Renal cortical epithelial cell (primary cell): Measurements from ENCODE around the gene BRD3OS. TPM values are rescaled to one million over a fixed set of nuclear protein-coding genes. Genes with fewer than 3 reads are reported as not detected.
"Not testable (repeated sequence)": the region's sequence is repeated elsewhere in the genome, so short reads cannot be mapped to it uniquely, and the experiment has no call there.

Experiments used
- DNase-seq: peaks from one replicate; pipeline ENCODE4 v3.0.0-alpha.2; 2011; ENCODE audit warnings: low read depth
- total RNA-seq: library from RNA; depleted of rRNA; stranded (reverse); fragments of >200 nt; gene quantifications from 2 replicates; pipeline ENCODE4 v1.2.3, GENCODE V29; 2014

BRD3OS gene
- total RNA-seq, 1 donor from 2014 or later, result 42.8 TPM

DNA sequence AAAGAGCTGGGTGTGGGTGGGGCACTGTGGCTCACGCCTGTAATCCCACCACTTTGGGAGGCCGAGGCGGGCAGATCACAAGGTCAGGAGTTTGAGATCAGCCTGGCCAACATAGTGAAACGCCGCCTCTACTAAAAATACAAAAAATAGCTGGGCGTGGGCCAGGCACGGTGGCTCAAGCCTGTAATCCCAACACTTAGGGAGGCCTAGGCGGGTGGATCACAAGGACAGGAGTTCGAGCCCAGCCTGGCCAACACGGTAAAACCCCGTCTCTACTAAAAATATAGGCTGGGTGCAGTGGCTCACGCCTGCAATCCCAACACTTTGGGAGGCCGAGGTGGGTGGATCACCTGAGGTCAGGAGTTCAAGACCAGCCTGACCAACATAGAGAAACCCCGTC, 36.5 kb upstream of the BRD3OS start:
- DNase-seq, result not testable (repeated sequence)

- no peak for DNase-seq
Measured at GRCh38 chr9:133989625-133990365, 35.5 kb upstream of the BRD3OS start.

GRCh38 chr9:133990366-133991213, 34.7 kb upstream of the BRD3OS start:
- DNase-seq, result peak; percentile 96

DNA sequence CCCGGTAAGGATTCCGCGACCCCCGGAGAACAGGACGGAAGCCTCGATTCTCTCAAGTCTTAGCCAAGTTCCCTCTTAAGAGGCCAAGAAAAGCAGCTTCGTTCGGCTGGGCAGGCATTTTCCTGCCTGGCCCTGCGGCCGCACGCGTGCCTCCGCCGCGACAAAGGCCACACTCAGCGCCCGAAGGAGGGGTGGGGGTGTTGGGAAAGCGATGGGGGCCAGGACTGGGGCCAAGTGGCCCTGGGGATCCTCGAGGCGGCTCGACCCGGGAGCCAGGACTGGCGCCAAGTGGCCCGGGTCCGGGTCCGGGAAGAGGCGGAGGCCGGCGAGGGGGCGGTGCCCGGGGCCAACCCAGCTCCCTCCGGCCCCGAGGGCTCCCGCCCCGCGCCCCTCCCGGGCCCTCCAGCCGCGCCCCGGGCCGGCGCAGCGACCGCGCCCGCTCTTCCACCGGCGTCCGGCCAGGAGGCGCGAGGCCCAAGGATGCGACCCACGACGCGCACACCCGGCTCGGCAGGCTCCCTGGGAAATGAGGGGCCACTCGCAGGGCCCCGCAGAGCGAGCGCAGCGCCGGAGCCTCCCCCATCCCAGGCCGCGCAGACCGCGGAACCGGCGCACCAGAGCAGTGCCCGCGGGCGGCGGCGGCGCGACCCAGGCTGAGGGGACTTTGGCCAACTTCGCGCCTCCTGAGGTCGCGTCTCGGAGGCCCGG, 33.9 kb upstream of the BRD3OS start:
- no peak for DNase-seq

DNA sequence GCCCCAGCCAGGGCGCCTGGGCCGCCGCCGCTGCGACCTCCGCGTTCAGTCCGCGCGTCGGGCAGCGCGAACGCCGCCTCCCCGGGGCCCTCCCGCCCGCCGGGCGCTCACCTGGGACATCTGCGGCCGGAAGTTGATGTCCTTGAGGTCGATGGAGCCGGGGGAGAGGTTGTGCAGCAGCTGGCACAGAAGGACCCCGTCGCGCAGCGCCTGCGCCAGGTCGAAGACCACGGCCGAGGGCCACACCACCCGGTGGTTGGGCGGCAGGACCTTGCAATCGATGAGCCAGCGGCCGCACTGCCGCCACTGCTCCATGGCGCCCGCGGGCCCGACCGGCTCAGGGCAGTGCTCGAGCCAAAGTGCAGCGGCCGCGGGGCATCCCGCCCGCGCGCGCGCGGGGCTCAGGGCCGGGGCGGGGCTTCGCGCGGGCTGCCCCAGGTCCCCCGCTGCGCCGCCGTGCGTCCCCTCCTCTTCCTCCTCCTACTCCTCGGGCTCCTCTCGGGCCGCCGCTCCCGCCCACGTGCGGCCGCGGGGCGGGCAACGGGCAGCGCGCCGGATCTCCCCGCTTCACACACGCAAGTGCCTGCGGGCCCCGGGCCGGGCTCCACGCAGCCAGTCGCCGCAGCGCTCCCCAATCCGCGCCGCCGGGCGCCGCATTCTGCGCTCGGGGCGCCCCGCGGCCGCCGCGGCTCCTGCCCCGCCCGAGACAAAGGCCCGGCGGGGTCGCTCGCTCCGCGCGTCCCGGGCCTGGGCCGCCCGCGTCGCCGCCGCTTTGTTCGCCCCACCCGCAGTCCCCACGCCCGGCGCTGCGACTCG, 33.1 kb upstream of the BRD3OS start, which contains the start of gene VAV2:
TSS of gene VAV2 (minus strand) at position 361 of the 816 bp plus-strand sequence. CDS start at position 315, 46 bp downstream.
- no peak for DNase-seq

DNA sequence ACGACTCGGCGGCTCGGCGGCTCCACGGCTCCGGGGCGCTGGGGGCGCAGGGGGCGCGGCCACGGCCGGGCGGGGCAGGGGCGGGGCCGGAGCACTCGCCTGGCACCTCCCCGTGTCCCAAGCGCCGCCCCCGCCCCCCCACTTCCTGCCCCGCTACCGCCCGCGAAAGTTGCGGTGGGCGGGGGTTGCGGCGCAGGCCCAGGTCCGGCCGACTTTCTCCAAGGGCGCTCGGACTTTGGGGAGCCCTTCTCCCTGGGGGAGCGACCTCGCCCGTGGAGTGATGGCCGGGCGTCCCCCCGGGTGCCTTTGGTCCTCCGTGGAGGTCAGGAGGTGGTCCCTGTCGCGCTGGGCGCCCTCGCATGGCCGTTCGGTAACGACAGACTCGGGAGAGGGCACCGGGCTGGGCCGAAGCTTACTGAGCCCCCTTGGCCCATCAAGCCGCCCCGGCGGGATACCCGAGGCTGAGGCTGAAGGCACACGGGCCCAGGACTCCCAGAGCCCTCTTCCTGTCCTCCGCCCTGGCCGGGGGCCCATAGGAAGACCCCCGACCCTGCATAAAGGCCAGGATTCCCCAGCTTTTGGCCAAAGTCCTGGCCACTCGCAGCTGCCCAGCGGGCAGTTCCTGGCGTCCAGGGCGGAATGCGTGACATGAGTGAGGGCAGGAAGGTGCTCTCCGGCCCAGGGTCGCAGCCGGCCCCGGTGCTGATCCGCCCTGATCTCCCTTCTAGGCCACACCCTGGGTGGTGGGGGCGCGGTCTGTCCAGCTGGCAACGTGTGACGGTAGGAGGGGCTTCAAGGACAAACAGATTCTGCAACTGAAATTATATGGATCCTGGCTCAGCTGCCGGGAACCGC, 32.3 kb upstream of the BRD3OS start:
- DNase-seq, result peak; percentile 72

- no peak for DNase-seq
Measured at GRCh38 chr9:133993635-133994253, 31.5 kb upstream of the BRD3OS start.

- DNase-seq, result no peak
Measured at GRCh38 chr9:133994353-133995011, 30.8 kb upstream of the BRD3OS start.

- DNase-seq, result peak; percentile 63
Measured at GRCh38 chr9:133995012-133995896, 30.0 kb upstream of the BRD3OS start.

- no peak for DNase-seq
Measured at GRCh38 chr9:133996531-133997520, 28.5 kb upstream of the BRD3OS start.

- DNase-seq, result no peak
Measured at GRCh38 chr9:133997584-133997983, 27.7 kb upstream of the BRD3OS start.

DNA sequence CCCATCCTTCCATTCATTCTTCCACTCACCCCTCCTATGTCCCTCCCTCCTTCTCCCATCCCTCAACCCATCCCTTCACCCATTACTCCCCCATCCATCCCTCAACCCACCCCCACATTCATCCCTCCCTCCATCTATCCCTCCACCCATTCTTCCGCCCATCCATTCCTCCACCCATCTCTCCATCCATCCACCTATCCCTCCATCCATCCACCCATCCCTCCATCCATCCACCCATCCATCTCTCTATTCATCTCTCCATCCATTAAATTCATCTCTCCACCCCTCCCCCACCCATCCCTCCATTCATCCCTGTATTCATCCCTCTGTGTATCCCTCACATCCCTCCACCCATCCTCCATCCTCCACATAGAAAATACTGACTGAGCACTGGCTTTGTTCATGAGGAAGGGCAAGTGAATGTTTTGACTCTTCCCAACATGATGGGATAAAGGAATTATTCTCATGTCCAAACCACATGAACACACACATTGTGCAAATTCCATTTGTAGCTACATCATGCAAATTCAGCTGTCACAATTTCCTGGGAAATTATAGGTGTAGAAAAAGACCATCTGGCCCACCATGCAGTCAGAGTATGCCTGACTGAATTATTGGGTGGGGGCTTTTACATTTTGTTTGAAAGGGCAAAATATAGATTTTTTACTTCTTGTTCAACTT, 26.2 kb upstream of the BRD3OS start:
- DNase-seq, result no peak

DNA sequence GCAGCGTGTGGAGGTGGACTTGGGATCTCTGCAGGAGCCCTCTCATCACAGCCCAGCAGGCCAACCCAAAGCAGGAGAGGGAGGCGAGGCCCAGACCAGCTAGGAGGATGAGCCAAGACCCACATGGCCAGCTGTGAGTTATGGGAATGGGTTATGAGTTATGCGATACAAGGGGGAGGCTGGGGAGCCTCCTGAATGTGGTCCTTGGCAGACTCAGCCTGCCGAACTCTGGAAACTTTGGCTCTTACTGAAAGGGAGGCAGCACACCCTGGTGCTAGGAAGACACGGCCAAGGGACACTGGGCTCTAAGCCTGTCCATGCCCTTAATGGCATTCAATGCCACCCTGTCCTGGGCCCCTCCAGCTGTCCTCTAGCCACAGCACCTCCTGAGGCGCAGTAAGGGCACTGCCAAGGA, 25.4 kb upstream of the BRD3OS start:
- no peak for DNase-seq

DNA sequence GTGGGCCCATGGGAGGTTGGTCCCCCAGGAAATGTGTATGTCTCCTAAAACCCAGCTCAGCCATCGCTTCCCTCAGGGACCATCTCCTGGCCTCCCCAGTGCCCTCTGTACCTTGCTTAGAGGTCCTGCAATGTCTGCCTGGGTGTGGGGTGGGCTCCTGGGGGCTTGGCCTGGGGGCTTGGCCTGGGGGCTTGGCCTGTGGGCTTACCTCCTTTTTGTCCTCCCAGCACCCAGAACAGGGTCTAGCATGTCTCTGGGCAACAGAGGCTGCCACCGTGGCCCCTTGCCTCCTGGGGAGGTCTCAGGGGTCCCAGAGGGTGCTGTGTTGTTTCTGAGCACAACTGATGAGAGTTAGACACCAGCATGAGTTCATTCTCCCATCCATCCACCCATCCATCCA, 22.5 kb upstream of the BRD3OS start:
- no peak for DNase-seq

- DNase-seq, result no peak
Measured at GRCh38 chr9:134003237-134003636, 22.0 kb upstream of the BRD3OS start.

GRCh38 chr9:134004131-134004873, 21.0 kb upstream of the BRD3OS start:
- DNase-seq, result no peak
